HG03175 (cell line): Measurements from ENCODE around the gene ZC3HAV1.
"Not testable (repeated sequence)": the region's sequence is repeated elsewhere in the genome, so short reads cannot be mapped to it uniquely, and the experiment has no call there.

ENCODE experiments used
- ATAC-seq: cut with Tn5 transposase; IDR thresholded peaks from one replicate; pipeline ENCODE4 v1.9.1; 2021; ENCODE audit warnings: mild to moderate bottlenecking, moderate library complexity; ENCODE audit not compliant: unreplicated experiment

Gene ZC3HAV1

GRCh38 chr7:139109188-139109982, at the start of gene ZC3HAV1:
Gene ZC3HAV1, minus strand, starts transcription at chr7:139109720. Its CDS starts 389 bp downstream, at chr7:139109331.
- peak; percentile 73 for ATAC-seq

GRCh38 chr7:139153832-139154231, 44.3 kb upstream of the ZC3HAV1 start:
- no peak for ATAC-seq

GRCh38 chr7:139152149-139152548, 42.6 kb upstream of the ZC3HAV1 start:
- no peak for ATAC-seq

- ATAC-seq, result no peak
Measured at GRCh38 chr7:139139150-139139549, 29.6 kb upstream of the ZC3HAV1 start.

GRCh38 chr7:139133335-139134139, 24.0 kb upstream of the ZC3HAV1 start:
- ATAC-seq, result peak; percentile 98

- no peak for ATAC-seq
Measured at GRCh38 chr7:139132887-139133286, 23.4 kb upstream of the ZC3HAV1 start.

GRCh38 chr7:139131601-139132041, 22.1 kb upstream of the ZC3HAV1 start:
- ATAC-seq, result no peak

- not testable (repeated sequence) for ATAC-seq
Measured at GRCh38 chr7:139129814-139130213, 20.3 kb upstream of the ZC3HAV1 start.

GRCh38 chr7:139127648-139128047, 18.1 kb upstream of the ZC3HAV1 start:
- no peak for ATAC-seq

- no peak for ATAC-seq
Measured at GRCh38 chr7:139125657-139126056, 16.1 kb upstream of the ZC3HAV1 start.

- ATAC-seq, result not testable (repeated sequence)
Measured at GRCh38 chr7:139124995-139125394, 15.5 kb upstream of the ZC3HAV1 start.

- ATAC-seq, result peak; percentile 67
Measured at GRCh38 chr7:139124084-139124914, 14.8 kb upstream of the ZC3HAV1 start.

- ATAC-seq, result no peak
Measured at GRCh38 chr7:139119486-139119849, 9.9 kb upstream of the ZC3HAV1 start.

- peak; percentile 86 for ATAC-seq
Measured at GRCh38 chr7:139118805-139119485, 9.4 kb upstream of the ZC3HAV1 start.

GRCh38 chr7:139118234-139118804, 8.8 kb upstream of the ZC3HAV1 start:
- ATAC-seq, result peak; percentile 75

GRCh38 chr7:139117599-139118233, 8.2 kb upstream of the ZC3HAV1 start:
- no peak for ATAC-seq

- ATAC-seq, result no peak
Measured at GRCh38 chr7:139116999-139117398, 7.5 kb upstream of the ZC3HAV1 start.

GRCh38 chr7:139115104-139115503, 5.6 kb upstream of the ZC3HAV1 start:
- no peak for ATAC-seq

GRCh38 chr7:139114585-139114984, 5.1 kb upstream of the ZC3HAV1 start:
- no peak for ATAC-seq

- no peak for ATAC-seq
Measured at GRCh38 chr7:139114018-139114417, 4.5 kb upstream of the ZC3HAV1 start.
